ENCODE results near the gene P3H3.
"Not testable (repeated sequence)": the region's sequence is repeated elsewhere in the genome, so short reads cannot be mapped to it uniquely, and the experiment has no call there.

P3H3 gene

GRCh38 chr12:6865307-6865706 is 37.1 kb downstream of the P3H3 start:
- DNase-seq (ENCODE audit: low read depth in 2 of 3, low spot score in 2 of 3) = not testable (repeated sequence)

GRCh38 chr12:6866163-6866919 is 38.1 kb downstream of the P3H3 start:
- DNase-seq (ENCODE audit: low read depth in 2 of 3, low spot score in 2 of 3) = no peak

GRCh38 chr12:6866920-6867412 is 38.8 kb downstream of the P3H3 start:
- DNase-seq (ENCODE audit: low read depth in 2 of 3, low spot score in 2 of 3) = no peak

- peak; percentile 61 to 66 (median 64) for DNase-seq (ENCODE audit: low read depth in 2 of 3, low spot score in 2 of 3)
These were observed 39.4 kb downstream of the P3H3 start, which contains the start of gene TPI1 for GRCh38 chr12:6867413-6868210. Gene TPI1, plus strand, starts transcription at chr12:6867531. Its CDS starts 36 bp downstream, at chr12:6867567.

- no peak for DNase-seq (ENCODE audit: low read depth in 2 of 3, low spot score in 2 of 3)
These were observed 40.2 kb downstream of the P3H3 start for GRCh38 chr12:6868211-6869048.

GRCh38 chr12:6869049-6870021 is 41.1 kb downstream of the P3H3 start:
- DNase-seq (ENCODE audit: low read depth in 2 of 3, low spot score in 2 of 3) = peak in 2 of 3 experiments; percentile 52 to 71

GRCh38 chr12:6870304-6870703 is 42.1 kb downstream of the P3H3 start:
- DNase-seq (ENCODE audit: low read depth in 2 of 3, low spot score in 2 of 3) = not testable (repeated sequence)

GRCh38 chr12:6871052-6871957 is 43.1 kb downstream of the P3H3 start:
- peak in 1 of 3 experiments; percentile 27 for DNase-seq (ENCODE audit: low read depth in 2 of 3, low spot score in 2 of 3)

GRCh38 chr12:6872073-6873048 is 44.2 kb downstream of the P3H3 start:
- peak; percentile 65 to 91 (median 72) for DNase-seq (ENCODE audit: low read depth in 2 of 3, low spot score in 2 of 3)

GRCh38 chr12:6873094-6874014 is 45.1 kb downstream of the P3H3 start, which contains the start of gene SPSB2:
Gene SPSB2, minus strand, starts transcription at chr12:6873303. Its CDS starts 402 bp downstream, at chr12:6872901.
- DNase-seq (ENCODE audit: low read depth in 2 of 3, low spot score in 2 of 3) = peak; percentile 94 to 100 (median 98)

- not testable (repeated sequence) for DNase-seq (ENCODE audit: low read depth in 2 of 3, low spot score in 2 of 3)
These were observed 45.8 kb downstream of the P3H3 start for GRCh38 chr12:6874015-6874368.

GRCh38 chr12:6879824-6880223 is 51.6 kb downstream of the P3H3 start:
- not testable (repeated sequence) for DNase-seq (ENCODE audit: low read depth in 2 of 3, low spot score in 2 of 3)

- no peak for DNase-seq (ENCODE audit: low read depth in 2 of 3, low spot score in 2 of 3)
These were observed 55.0 kb downstream of the P3H3 start for GRCh38 chr12:6883252-6883651.

GRCh38 chr12:6883683-6884082 is 55.5 kb downstream of the P3H3 start:
- DNase-seq (ENCODE audit: low read depth in 2 of 3, low spot score in 2 of 3) = no peak

GRCh38 chr12:6884539-6884938 is 56.3 kb downstream of the P3H3 start:
- DNase-seq (ENCODE audit: low read depth in 2 of 3, low spot score in 2 of 3) = no peak

- not testable (repeated sequence) for DNase-seq (ENCODE audit: low read depth in 2 of 3, low spot score in 2 of 3)
These were observed 58.2 kb downstream of the P3H3 start for GRCh38 chr12:6886206-6886999.

All from activated CD8-positive, alpha-beta memory T cell treated with anti-CD3 and anti-CD28 coated beads for 48 hours (primary cell).